GM12891 (cell line): Measurements from ENCODE around the gene PRR23E.

Experiments
- DNase-seq: peaks from one replicate; pipeline ENCODE4 v3.0.0; 2011; ENCODE audit warnings: low spot score; ENCODE audit not compliant: insufficient read length
- FAIRE-seq: peaks from 2 replicates; lab custom pipeline; 2011; peaks lifted over from hg19 to GRCh38; lab: Jason Lieb, UNC
- PAX5 ChIP-seq: IDR thresholded peaks from 2 replicates; pipeline ENCODE4 v1.6.1; 2011; ENCODE audit warnings: low read length, moderate library complexity, mild to moderate bottlenecking; ENCODE audit not compliant: insufficient read depth, severe bottlenecking
- POLR2A ChIP-seq: IDR thresholded peaks from 2 replicates; pipeline ENCODE4 v1.6.1; 2011; ENCODE audit warnings: low read depth, low read length, control low read depth
- POLR2AphosphoS5 ChIP-seq: IDR thresholded peaks from 2 replicates; pipeline ENCODE4 v1.6.1; 2011; ENCODE audit warnings: low read depth, low read length, control low read depth
- POU2F2 ChIP-seq: IDR thresholded peaks from 2 replicates; pipeline ENCODE4 v1.6.1; 2011; ENCODE audit warnings: low read depth, mild to moderate bottlenecking, control low read depth, low read length, moderate library complexity
- SPI1 ChIP-seq: IDR thresholded peaks from 2 replicates; pipeline ENCODE4 v1.6.1; 2011; ENCODE audit warnings: low read depth, low read length, control low read depth
- TAF1 ChIP-seq: IDR thresholded peaks from 2 replicates; pipeline ENCODE4 v1.6.1; 2011; ENCODE audit warnings: low read depth, low read length, control low read depth

PRR23E gene

GRCh38 chr3:127152684-127153505 is 40.0 kb upstream of the PRR23E start:
- no peak for TF ChIP-seq SPI1
- no peak for TF ChIP-seq TAF1
- TF ChIP-seq POU2F2 = no peak
- TF ChIP-seq POLR2AphosphoS5 = no peak
- TF ChIP-seq PAX5 = no peak
- no peak for TF ChIP-seq POLR2A
- no peak for DNase-seq
- no peak for FAIRE-seq

- no peak for DNase-seq
- no peak for TF ChIP-seq PAX5
- TF ChIP-seq SPI1 = no peak
- no peak for TF ChIP-seq POLR2AphosphoS5
- FAIRE-seq = no peak
Observed at GRCh38 chr3:127153506-127153815, 39.5 kb upstream of the PRR23E start.

GRCh38 chr3:127156338-127157050 is 36.4 kb upstream of the PRR23E start:
- DNase-seq (no peak), FAIRE-seq (no peak)
- no peak for TF ChIP-seq SPI1
- TF ChIP-seq TAF1 = no peak
- TF ChIP-seq POLR2A = no peak
- TF ChIP-seq POLR2AphosphoS5 = no peak
- no peak for TF ChIP-seq POU2F2
- no peak for TF ChIP-seq PAX5

DNA sequence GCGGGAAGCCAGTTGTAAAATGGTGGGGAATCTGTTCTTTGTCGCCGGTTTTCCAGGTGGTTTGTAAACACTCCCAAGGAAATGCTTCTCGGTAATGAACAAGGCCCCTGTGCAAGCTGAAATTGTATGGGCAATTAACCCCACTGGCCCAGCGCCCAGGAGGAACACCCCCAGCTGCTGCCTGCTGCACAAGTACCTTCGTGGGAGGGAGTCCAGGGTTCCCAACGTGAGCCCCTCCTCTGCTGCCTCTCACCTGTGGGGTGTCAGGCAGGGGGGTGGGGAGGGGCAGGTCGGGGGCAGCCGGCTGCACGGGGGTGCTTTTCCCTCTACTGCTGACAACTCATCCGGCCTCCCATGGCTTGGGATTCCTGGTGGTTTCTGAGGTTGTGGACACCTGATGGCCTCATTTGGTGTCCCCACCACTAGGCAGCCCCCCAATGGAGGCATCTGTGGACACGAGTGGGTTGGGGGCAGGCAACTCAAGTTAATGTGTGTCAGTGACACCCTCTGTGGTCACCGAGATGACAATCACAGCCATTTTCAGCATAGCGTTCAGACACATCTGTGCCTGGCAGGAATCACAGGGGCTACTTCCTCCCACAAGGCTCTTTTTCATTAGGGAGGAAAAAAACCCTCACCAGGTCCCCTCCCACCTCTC is 35.6 kb upstream of the PRR23E start:
- DNase-seq (no peak), FAIRE-seq (no peak)
- TF ChIP-seq POLR2A (no peak), POU2F2 (no peak), POLR2AphosphoS5 (no peak), TAF1 (no peak), PAX5 (no peak), SPI1 (no peak)

DNA sequence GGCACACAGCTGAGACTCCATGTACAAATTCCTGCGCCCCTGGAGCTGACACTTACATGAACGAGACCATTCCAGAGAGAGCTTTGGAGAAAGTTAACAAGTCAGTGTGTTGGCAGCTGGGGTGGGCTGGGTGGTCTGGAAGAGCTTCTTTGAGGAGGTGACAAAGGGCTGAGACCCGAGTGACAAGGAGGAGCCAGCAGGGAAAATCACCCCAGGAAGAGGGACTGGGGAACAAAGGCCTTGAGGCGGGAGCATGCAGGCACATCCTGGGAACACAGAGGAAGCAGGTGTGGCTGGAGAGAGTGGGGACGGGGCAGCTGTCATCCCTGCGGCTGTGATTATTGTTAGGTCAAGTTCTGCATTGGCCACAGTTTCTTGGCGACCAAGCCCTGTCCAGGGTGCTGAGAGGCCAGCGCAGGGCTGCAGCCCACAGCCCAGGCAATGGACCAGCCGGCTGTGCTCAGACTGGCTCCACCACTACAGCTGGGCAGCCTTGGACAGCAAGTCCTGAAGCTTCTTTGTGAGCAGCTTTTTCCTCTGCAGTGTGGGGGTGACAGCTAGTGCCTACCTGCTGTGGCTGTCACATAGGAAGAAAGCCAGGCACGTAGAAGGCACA is 34.2 kb upstream of the PRR23E start:
- DNase-seq = no peak
- no peak for FAIRE-seq
- no peak for TF ChIP-seq POLR2AphosphoS5
- TF ChIP-seq SPI1 = no peak
- TF ChIP-seq POLR2A = no peak
- no peak for TF ChIP-seq TAF1
- TF ChIP-seq PAX5 = no peak
- TF ChIP-seq POU2F2 = no peak

DNA sequence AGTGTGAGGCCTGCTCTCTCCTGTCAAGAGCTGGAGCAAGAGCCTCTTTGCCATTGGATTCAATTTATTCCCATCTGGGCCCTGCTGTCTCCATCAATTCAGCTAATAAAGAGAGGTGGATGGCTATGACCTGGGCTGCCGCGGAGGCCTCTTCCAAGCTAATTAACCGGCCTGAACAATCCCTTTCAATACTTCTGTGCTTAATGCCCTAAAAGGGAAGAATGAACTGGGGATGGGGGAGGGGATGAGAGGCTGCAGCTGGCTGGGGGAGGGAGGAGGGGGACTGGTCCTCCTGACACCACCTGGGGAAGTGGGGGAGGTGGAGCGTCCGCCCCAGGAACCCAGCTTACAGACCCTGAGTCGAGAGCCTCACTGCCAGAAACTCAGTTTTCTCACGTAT is 33.4 kb upstream of the PRR23E start:
- DNase-seq (no peak), FAIRE-seq (no peak)
- TF ChIP-seq SPI1 (no peak), POLR2AphosphoS5 (no peak), POU2F2 (no peak), TAF1 (no peak), PAX5 (no peak), POLR2A (no peak)

GRCh38 chr3:127161236-127161635 is 31.7 kb upstream of the PRR23E start:
- TF ChIP-seq PAX5 (no peak), POLR2AphosphoS5 (no peak), TAF1 (no peak), SPI1 (no peak), POU2F2 (no peak), POLR2A (no peak)
- FAIRE-seq (no peak), DNase-seq (no peak)

DNA sequence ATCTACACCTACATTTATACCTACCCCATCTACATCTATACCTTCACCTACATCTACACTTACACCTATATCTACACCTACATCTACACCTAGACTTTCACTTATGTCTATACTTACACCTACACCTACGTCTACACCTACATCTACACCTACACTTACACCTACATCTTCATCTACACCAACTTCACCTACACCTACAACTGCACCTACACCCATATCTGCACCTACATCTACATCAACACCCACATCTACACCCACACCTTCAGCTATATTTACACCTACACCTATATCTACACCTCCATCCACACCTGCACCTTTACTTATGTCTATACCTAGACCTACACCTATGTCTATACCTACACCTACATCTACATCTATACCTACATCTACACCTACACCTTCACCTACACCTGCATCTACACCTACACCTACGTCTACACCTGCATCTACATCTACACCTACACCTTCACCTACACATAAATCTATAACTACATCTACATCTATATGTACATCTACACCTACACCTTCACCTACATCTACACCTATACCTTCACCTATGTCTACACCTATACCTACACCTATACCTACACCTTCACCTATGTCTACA is 30.9 kb upstream of the PRR23E start:
- TF ChIP-seq POU2F2 (no peak), SPI1 (no peak), TAF1 (no peak), POLR2AphosphoS5 (no peak), POLR2A (no peak), PAX5 (no peak)
- FAIRE-seq (peak; percentile 56), DNase-seq (no peak)

GRCh38 chr3:127162947-127163645 is 29.8 kb upstream of the PRR23E start:
- FAIRE-seq (no peak), DNase-seq (no peak)
- TF ChIP-seq POU2F2 (no peak), POLR2AphosphoS5 (no peak), POLR2A (no peak), TAF1 (no peak), SPI1 (no peak), PAX5 (no peak)
